ENCODE results near the gene ME1.
"Not testable (repeated sequence)": the region's sequence is repeated elsewhere in the genome, so short reads cannot be mapped to it uniquely, and the experiment has no call there.

Gene ME1

GRCh38 chr6:83431545-83432155 is 799 bp upstream of the ME1 start:
- DNase-seq, result no peak

DNA sequence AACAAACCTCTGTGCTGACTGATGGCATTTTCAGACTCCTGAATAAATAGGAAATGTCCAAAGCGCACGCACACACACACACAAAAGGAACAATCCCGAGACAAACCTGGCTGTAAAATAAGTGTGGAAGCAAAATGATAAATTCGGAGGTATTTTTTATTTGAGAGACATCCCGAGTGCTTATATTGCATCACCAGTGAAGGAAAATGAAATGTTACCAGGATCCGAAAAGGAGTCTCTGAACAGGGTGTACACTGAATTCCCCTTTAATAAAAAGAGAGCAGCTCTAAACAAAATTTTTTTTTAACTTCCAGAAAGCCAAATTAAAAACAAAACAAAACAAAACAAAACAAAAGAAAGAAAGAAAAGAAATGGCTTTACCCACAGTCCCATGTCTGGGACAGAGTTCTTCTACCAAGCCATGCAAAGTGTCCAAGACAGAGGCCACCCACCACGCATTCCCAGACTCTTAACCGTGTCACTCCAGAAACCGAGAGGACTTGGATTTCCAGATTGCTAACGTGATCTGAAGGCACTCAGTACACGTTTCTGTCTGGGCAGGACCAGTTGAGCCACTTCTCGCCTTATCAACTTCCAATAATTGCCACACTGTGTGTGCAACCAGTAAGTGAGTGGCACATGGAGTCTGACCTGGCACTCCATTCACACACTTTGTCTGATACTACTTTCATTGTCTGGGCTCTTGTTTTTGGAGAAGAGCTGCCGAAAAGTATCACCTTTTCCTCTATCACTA is 817 bp downstream of the ME1 start:
- no peak for DNase-seq

DNA sequence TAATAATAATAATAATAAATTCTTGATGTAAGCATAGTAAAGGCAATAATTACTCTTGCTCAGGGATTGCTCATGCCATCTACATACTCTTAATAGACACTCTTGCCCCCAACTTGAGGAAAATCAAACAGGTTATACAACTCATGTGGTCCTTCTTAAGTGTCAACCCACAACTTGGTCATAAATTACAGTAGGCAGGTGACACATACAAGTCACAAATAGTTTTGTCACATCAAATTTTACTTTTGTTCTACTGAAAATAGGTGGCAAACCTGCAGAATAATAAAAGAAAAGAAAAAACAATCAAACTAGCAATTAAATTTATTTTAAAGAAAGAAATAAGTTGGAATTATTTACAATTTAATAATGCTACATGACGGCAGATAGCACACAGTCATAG is 1.6 kb downstream of the ME1 start:
- DNase-seq, result no peak

DNA sequence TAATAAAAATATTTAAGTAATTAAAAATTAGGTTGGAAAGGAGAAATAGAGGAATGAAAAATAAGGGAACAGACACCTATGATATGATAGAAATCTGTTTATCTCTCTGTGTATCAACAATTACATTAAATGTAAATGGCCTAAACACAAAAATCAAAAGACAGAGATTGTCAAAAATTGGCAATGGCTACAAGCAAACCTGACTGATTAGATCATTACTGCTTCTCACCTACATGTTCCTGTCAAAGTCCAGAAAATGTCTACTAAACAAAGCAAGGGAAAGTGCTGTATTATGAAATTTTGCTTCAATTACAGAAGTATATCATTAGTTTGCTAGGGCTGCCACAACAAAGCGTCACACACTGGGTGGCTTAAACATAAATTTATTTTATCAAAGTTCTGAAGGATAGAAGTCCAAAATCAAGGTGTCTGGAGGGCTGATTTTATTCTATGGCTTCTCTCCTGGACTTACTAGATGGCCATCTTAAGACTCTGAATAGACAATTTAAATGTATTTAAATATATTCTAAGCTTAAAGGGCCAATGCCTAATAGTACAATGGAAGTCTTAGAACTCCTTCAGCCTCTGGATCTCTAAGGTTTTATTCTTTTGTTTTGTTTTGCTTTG is 6.3 kb downstream of the ME1 start:
- no peak for DNase-seq

DNA sequence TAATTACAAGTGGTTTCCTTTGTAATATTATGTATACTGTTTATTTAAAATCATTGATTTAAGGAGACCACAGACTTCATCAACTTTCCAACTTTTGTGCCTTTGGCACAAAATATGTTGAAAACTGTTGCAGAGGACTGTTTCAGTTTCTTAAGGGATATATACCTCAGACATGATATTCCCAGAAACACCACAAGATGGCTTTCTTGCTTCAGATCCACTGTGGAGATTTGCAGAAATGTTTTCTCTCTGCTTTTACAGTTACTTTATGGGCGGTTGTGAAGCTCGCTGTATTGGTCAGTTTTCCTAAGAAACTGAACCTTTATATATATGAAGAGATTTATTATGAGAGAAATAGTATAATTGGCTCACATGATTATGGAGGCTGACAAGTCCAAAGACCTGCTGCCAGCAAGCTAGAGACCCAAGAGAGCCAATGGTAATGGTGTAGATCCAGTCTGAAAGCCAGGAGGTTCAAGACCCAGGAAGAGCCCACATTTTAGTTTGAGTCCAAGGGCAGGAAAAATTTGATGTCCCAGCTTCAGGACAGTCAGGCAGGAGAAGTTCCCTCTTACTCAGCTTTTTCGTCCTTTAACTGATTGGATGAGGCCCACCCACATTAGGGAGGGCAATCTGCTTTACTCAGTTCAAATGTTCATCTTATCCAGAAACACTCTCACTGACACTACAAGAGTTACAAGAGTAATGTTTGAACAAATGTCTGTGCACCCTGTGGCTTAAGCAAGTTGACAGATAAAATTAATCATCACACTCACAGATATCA is 12.8 kb downstream of the ME1 start:
- DNase-seq, result no peak

GRCh38 chr6:83413068-83413467 is 17.8 kb downstream of the ME1 start:
- DNase-seq, result no peak

DNA sequence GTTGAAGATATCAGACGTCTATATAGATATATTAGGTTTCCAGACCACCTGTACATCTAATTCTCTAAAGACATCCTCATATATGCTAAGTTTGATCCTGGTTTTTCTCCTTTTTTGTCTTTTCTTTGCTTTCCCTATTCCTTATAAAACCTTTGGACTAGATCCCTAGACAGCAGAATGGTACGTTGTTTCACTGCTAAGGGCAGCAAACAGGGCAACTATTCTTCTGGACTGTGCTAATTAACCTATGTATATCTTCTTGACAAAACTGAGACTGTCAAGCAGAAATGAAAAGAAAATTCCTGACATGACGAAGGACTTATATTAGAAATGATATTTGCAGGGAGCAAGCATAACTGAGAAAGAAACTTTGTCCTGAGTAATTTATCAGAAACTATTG is 19.1 kb downstream of the ME1 start:
- DNase-seq, result no peak

DNA sequence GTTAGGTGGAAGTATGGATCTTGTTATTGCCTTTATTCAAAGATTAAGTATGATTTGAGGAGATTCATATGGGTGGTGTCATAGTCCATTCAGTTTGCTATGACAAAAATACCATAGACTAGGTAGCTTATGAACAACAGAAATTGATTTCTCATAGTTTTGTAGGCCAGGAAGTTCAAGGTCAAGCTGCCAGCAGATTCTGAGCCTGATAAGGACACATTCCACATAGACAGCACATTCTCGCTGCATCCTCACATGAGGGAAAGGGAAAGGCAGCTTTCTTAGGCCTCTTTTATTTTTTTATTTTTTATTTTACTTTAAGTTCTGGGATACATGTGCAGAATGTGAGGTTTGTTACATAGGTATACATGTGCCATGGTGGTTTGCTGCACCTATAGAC is 27.7 kb downstream of the ME1 start:
- no peak for DNase-seq

GRCh38 chr6:83389606-83390005 is 41.2 kb downstream of the ME1 start:
- DNase-seq, result no peak

- DNase-seq, result no peak
Observed at GRCh38 chr6:83385473-83385872, 45.4 kb downstream of the ME1 start.

- no peak for DNase-seq
Observed at GRCh38 chr6:83384751-83385150, 46.1 kb downstream of the ME1 start.

- DNase-seq, result no peak
Observed at GRCh38 chr6:83381949-83382348, 48.9 kb downstream of the ME1 start.

GRCh38 chr6:83378621-83379388 is 52.0 kb downstream of the ME1 start:
- DNase-seq, result no peak

- no peak for DNase-seq
Observed at GRCh38 chr6:83371423-83371822, 59.4 kb downstream of the ME1 start.

- no peak for DNase-seq
Observed at GRCh38 chr6:83370567-83370966, 60.3 kb downstream of the ME1 start.

DNA sequence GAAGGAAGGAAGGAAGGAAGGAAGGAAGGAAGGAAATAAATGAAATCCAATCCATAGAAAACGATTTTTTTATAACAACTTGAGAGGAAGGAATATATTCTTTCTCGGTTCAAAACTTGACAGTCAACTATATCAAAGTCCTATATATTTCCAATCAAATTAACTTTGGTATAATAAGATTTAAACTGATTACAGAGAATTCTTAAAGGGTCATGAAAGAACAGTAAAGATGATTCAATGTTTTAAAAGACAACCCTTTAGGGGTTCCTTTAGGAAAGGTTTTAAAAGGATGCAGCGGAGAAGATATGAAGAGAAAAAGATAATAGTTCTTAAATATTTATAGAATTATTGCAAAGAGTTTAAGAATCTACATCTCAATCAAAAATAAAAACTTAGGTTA is 61.2 kb downstream of the ME1 start:
- DNase-seq, result no peak

GRCh38 chr6:83368577-83368976 is 62.3 kb downstream of the ME1 start:
- no peak for DNase-seq

DNA sequence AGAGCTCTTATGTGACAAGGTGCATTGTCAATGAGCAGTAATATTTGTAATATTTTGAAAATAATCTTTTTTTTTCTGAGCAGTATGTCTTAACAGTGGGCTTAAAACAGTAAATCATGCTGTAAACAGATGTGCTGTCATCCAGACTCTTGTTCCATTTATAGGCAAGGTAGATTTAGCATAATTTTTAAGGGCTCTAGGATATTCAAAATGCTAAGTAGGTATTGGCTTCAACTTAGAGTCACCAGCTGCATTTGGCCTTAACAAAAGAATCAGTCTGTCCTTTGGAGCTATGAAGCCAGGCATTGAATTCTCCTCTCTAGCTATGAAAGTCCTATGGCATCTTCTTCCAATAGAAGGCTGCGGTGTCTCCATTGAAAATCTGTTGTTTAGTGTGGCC is 63.7 kb downstream of the ME1 start:
- no peak for DNase-seq

DNA sequence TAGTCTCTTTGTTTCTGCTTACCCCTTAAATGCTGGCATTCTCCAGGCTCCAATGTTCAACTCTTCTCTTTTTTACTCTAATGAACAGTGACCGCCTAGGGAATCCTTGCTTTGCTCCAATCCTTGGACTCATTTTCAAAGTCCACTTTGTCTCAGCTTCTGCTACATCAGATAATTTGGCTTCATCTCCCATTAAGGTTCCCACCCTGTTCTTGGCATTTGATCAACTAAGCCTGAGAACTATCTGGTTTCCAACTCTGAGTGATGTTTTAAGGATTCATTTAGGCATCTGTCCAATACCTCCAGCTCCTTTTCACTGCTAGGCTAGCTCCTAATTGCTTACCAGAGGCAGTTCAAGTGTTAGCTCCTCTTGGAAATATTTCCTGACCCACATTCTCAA is 64.9 kb downstream of the ME1 start:
- no peak for DNase-seq

GRCh38 chr6:83362349-83362748 is 68.5 kb downstream of the ME1 start:
- DNase-seq, result not testable (repeated sequence)

DNA sequence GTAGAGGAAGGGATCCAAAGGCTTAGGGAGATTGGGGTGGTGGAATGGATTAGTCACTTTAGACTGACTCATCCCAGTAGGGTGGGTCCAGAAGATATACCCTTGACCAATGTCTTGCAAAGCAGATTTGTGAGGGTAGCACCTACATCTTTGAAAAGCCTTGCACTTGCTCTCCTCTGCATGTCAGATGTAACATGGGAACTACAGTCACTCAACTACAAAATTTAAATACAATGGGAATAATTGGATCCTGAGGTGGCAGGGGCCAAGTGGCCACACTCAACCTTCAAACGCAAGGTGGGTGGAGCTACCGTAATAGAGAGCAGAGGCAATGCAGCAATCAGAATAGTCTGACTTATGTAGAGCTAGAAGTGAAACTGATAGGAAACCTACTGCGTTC is 71.2 kb downstream of the ME1 start:
- DNase-seq, result no peak

- DNase-seq, result no peak
Observed at GRCh38 chr6:83354747-83355146, 76.1 kb downstream of the ME1 start.

Data from CD4-positive, alpha-beta T cell treated with Interferon gamma for 1 hour (primary cell).